Testis (tissue), 3 donors: ENCODE data around the gene PDGFD. TPM values are rescaled to one million over a fixed set of nuclear protein-coding genes. Genes with fewer than 3 reads are reported as not detected.

Experiments
- DNase-seq: peaks from one replicate; pipeline ENCODE4 v3.0.0-alpha.2; 2019
- H3K27ac ChIP-seq, 2 donors: fragments of 200-600 bp; sonication (generic); one replicate each; pipeline ENCODE4 v1.5.1; 2019
- H3K27me3 ChIP-seq: fragments of 200-600 bp; sonication (generic); one replicate; pipeline ENCODE4 v1.5.1; 2019
- H3K36me3 ChIP-seq: fragments of 200-600 bp; sonication (generic); one replicate; pipeline ENCODE4 v1.5.1; 2017; ENCODE audit warnings: low read depth; ENCODE audit errors: missing control alignments
- H3K4me1 ChIP-seq: fragments of 200-600 bp; sonication (generic); one replicate; pipeline ENCODE4 v1.5.1; 2019
- H3K4me3 ChIP-seq, 2 donors: fragments of 200-600 bp; sonication (generic); one replicate each; pipeline ENCODE4 v1.5.1; 2017 to 2019
- H3K9me3 ChIP-seq: fragments of 200-600 bp; sonication (generic); one replicate; pipeline ENCODE4 v1.5.1; 2017
- CTCF ChIP-seq, 3 experiments: fragments of 450-650 bp in 2 of 3; fragments of 200-600 bp in 1 of 3; sonication (generic) in 1 of 3; IDR thresholded peaks; one replicate each; pipeline ENCODE4 v1.5.1; 2016 to 2019; ENCODE audit warnings: antibody characterized with exemption in 3 of 3, mild to moderate bottlenecking in 2 of 3, moderate library complexity in 1 of 3
- POLR2A ChIP-seq: fragments of 450-650 bp; IDR thresholded peaks from one replicate; pipeline ENCODE4 v1.6.1; 2017; ENCODE audit warnings: antibody characterized with exemption, mild to moderate bottlenecking, moderate library complexity
- WGBS, 2 donors: methylation state at CpG; one replicate each; pipeline ENCODE4 v1.1.5; 2018; 5-methylcytosine and 5-hydroxymethylcytosine counted together
- intact Hi-C: fragments of 100-400 bp; cut with DNase I; formaldehyde crosslinking; loops from one replicate; pipeline ENCODE4 v1.15.1; 2023; ENCODE audit warnings: low total_unique reads
- polyA plus RNA-seq: library from polyadenylated mRNA; stranded (reverse); fragments of 350-450 nt; fragmentation: Illumina TruSeq; extraction: RNeasy Lipid Tissue Mini Kit (QIAGEN cat#74804); gene quantifications from one replicate; pipeline ENCODE4 v1.2.3, GENCODE V29; 2014; ENCODE audit warnings: low read depth, low replicate concordance; ENCODE audit not compliant: insufficient read depth
- total RNA-seq, 2 donors: library from RNA; depleted of rRNA; stranded (reverse); fragments of >200 nt; gene quantifications; one replicate each; pipeline ENCODE4 v1.2.3, GENCODE V29; 2016

PDGFD gene
- total and polyA plus RNA-seq, 3 donors from 2014 or later = 6.0 to 8.1 (median 8.0) TPM

- TF ChIP-seq CTCF (IDR thresholded peaks at IDR 0.05) (no peak), POLR2A (no peak)
- no peaks in the 10 kb centered on the region for H3K36me3 ChIP-seq
- intact Hi-C loops = no loop called here
- H3K4me1 ChIP-seq = no peaks in the 10 kb centered on the region
- no peak for DNase-seq
- 68 to 70% methylated on average over 2 of the region's 2 CpGs for WGBS, 2 donors
- H3K9me3 ChIP-seq = no peaks in the 10 kb centered on the region
- no peak overlapping the region for H3K4me3 ChIP-seq
- no peak overlapping the region for H3K27ac ChIP-seq
- no peaks in the 10 kb centered on the region for H3K27me3 ChIP-seq
Measured at GRCh38 chr11:103903621-103904323, 260.2 kb downstream of the PDGFD start.

GRCh38 chr11:103902994-103903393 lies 261.0 kb downstream of the PDGFD start:
- H3K36me3 ChIP-seq = no peaks in the 10 kb centered on the region
- 85 to 100% methylated on average over 1 of the region's 1 CpG for WGBS, 2 donors
- H3K27me3 ChIP-seq = no peaks in the 10 kb centered on the region
- H3K4me3 ChIP-seq = no peak overlapping the region
- H3K9me3 ChIP-seq = no peaks in the 10 kb centered on the region
- TF ChIP-seq POLR2A = no peak
- TF ChIP-seq CTCF (IDR thresholded peaks at IDR 0.05) = no peak
- no peak overlapping the region for H3K27ac ChIP-seq
- intact Hi-C loops = no loop called here
- no peaks in the 10 kb centered on the region for H3K4me1 ChIP-seq
- DNase-seq = no peak

DNA sequence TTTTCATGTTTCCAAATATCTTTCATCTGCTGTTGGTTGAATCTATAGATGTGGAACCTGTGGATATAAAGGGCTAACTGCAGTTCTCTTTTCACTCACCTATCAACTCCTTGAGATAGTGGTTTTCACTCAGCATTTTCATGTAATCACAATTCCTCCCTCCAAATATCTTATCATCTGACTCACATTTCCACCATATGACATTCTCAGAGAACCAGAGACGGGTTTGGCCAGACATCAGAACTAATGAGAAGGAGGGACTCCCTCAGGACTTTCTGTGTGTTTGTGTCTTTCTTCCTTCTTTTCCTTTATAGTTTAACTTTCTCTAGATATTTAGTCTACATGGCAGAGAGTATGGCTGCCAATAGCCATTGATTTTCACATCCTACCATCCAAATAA lies 262.3 kb downstream of the PDGFD start:
- Histone ChIP-seq H3K4me1 (no peaks in the 10 kb centered on the region), H3K36me3 (no peaks in the 10 kb centered on the region), H3K9me3 (no peaks in the 10 kb centered on the region), H3K27ac (no peak overlapping the region), H3K27me3 (no peaks in the 10 kb centered on the region), H3K4me3 (no peak overlapping the region)
- DNase-seq = no peak
- 70 to 84% methylated on average over 1 of the region's 1 CpG for WGBS, 2 donors
- intact Hi-C loops = no loop called here
- no peak for TF ChIP-seq CTCF (IDR thresholded peaks at IDR 0.05)
- no peak for TF ChIP-seq POLR2A

DNA sequence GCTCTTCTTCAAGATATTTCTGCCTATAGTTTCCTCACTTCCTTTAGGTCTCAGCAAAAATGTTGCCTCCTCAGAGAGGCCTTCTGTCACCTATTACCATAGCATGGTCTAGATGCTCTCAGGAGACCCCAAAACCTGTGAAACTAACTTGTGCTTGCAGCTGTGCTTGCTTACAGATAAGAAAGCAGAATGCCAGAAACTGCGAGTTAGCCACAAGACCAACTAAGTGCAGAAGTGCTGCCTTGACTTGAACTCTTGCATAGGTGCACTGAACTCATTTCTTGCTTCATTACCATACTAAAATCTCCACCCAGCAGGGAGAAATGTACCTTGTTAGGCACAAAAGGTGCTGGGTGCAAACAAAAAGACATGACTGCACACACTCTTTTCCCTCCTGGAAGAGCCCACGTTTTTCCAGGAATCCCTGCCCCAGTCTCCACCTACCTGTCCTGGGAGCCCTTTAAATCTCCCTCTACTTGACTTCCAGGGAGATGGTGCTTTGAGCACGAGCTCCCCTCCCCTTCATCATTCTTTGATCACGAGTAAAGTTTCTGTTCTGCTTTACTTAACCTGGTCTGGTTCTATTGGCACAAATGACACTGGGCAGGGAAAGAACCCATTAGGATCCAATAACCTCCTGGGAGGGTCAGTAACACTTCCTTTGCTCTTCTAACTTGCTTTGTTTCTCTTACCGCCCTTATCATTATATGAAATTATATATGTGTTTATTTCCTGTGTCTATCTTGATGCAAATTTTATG lies 265.2 kb downstream of the PDGFD start:
- H3K36me3 ChIP-seq = no peaks in the 10 kb centered on the region
- no peaks in the 10 kb centered on the region for H3K4me1 ChIP-seq
- no peak overlapping the region for H3K27ac ChIP-seq
- DNase-seq = no peak
- no peaks in the 10 kb centered on the region for H3K27me3 ChIP-seq
- no peaks in the 10 kb centered on the region for H3K9me3 ChIP-seq
- intact Hi-C loops = no loop called here
- no peak overlapping the region for H3K4me3 ChIP-seq
- no peak for TF ChIP-seq POLR2A
- no peak for TF ChIP-seq CTCF (IDR thresholded peaks at IDR 0.05)
- 72 to 83% methylated on average over 5 of the region's 5 CpGs for WGBS, 2 donors
